Colon (tissue), 2 donors: ENCODE data around the gene CD34.

Experiments
- FAIRE-seq: peaks from 2 replicates; lab custom pipeline; 2012; peaks lifted over from hg19 to GRCh38; lab: Jason Lieb, UNC
- donor health status: control.
- donor health status: control.

CD34 gene

GRCh38 chr1:207853372-207853757 lies 57.6 kb downstream of the CD34 start:
- FAIRE-seq = no peak

- no peak for FAIRE-seq
Measured at GRCh38 chr1:207852576-207853371, 58.2 kb downstream of the CD34 start.

- no peak for FAIRE-seq
Measured at GRCh38 chr1:207851696-207852095, 59.2 kb downstream of the CD34 start.

- FAIRE-seq = no peak
Measured at GRCh38 chr1:207850621-207851407, 60.1 kb downstream of the CD34 start.

GRCh38 chr1:207849646-207850045 lies 61.3 kb downstream of the CD34 start:
- FAIRE-seq = no peak

- FAIRE-seq = no peak
Measured at GRCh38 chr1:207849016-207849415, 61.9 kb downstream of the CD34 start.

- FAIRE-seq = no peak
Measured at GRCh38 chr1:207848234-207848633, 62.7 kb downstream of the CD34 start.

- FAIRE-seq = no peak
Measured at GRCh38 chr1:207847116-207847515, 63.8 kb downstream of the CD34 start.

GRCh38 chr1:207845109-207845508 lies 65.8 kb downstream of the CD34 start:
- FAIRE-seq = no peak

GRCh38 chr1:207844371-207844770 lies 66.6 kb downstream of the CD34 start:
- no peak for FAIRE-seq

- FAIRE-seq = no peak
Measured at GRCh38 chr1:207842506-207842905, 68.4 kb downstream of the CD34 start.

GRCh38 chr1:207841901-207842300 lies 69.0 kb downstream of the CD34 start:
- no peak for FAIRE-seq

GRCh38 chr1:207841293-207841692 lies 69.6 kb downstream of the CD34 start:
- no peak for FAIRE-seq

GRCh38 chr1:207840380-207840779 lies 70.5 kb downstream of the CD34 start:
- no peak for FAIRE-seq

GRCh38 chr1:207839083-207839413 lies 71.9 kb downstream of the CD34 start:
- no peak for FAIRE-seq

GRCh38 chr1:207838156-207839082 lies 72.5 kb downstream of the CD34 start:
- FAIRE-seq = no peak

- no peak for FAIRE-seq
Measured at GRCh38 chr1:207837673-207838072, 73.3 kb downstream of the CD34 start.

- FAIRE-seq = no peak
Measured at GRCh38 chr1:207836591-207837347, 74.2 kb downstream of the CD34 start.

- no peak for FAIRE-seq
Measured at GRCh38 chr1:207835958-207836357, 75.0 kb downstream of the CD34 start.

GRCh38 chr1:207833956-207834660 lies 76.8 kb downstream of the CD34 start:
- no peak for FAIRE-seq

GRCh38 chr1:207833381-207833780 lies 77.5 kb downstream of the CD34 start:
- no peak for FAIRE-seq
